ENCODE measurements around the gene TMEM121B. TPM values are rescaled to one million over a fixed set of nuclear protein-coding genes. Genes with fewer than 3 reads are reported as not detected.

TMEM121B gene
- polyA plus RNA-seq, 1 donor (not counting 4 experiments of a cell fraction or from before 2014, with no cell fraction given), result not detected

DNA sequence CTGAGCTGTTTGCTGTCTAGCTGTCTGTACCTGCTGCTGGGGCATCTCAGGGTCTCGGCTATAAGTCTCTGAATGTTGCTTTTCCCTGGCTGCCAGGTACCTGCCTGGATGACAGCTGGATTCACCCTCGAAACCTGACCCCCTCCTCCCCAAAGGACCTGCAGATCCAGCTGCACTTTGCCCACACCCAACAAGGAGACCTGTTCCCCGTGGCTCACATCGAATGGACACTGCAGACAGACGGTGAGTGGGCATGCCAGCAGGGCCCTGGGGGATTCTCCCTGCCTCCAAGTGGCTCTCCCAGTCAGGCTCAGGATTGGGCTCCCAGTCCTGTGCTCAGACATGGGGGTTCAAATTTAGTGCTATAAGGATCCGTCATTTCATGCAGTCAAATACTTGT, 23.5 kb downstream of the TMEM121B start:
- Histone ChIP-seq H3K27ac (ENCODE audit: control insufficient read depth, insufficient read depth, low read length) (no peak overlapping the region), H4K20me1 (ENCODE audit: control insufficient read depth, extremely low read depth, insufficient read depth, low read length) (peaks cover 3% of the 10 kb centered on the region), H3K79me2 (ENCODE audit: control insufficient read depth, insufficient read depth, low read length) (peaks cover 12% of the 10 kb centered on the region), H3K9me1 (ENCODE audit: control insufficient read depth, extremely low read depth, insufficient read depth, low read length) (no peaks in the 10 kb centered on the region), H3K27me3 (ENCODE audit: control insufficient read depth, extremely low read depth, insufficient read depth, low read length) (no peaks in the 10 kb centered on the region), H3K4me2 (ENCODE audit: control insufficient read depth, extremely low read depth, insufficient read depth, low read depth, low read length) (no peak overlapping the region), H3K4me3 (ENCODE audit: control insufficient read depth in 2 of 3, extremely low read depth in 1 of 3, insufficient read depth in 2 of 3, low read depth in 1 of 3, low read length in 3 of 3) (no peak overlapping the region), H3K36me3 (ENCODE audit: control insufficient read depth in 2 of 2, extremely low read depth in 1 of 2, insufficient read depth in 2 of 2, low read length in 2 of 2) (peaks cover 21 to 39% of the 10 kb centered on the region in 2 experiments), H2AFZ (ENCODE audit: control insufficient read depth, low read length) (no peak overlapping the region), H3K9me3 (ENCODE audit: control insufficient read depth, low read depth, low read length) (no peaks in the 10 kb centered on the region), H3K9ac (ENCODE audit: control insufficient read depth, extremely low read depth, insufficient read depth, low read length) (no peak overlapping the region), H3K4me1 (ENCODE audit: control insufficient read depth, extremely low read depth, insufficient read depth, low read length) (no peaks in the 10 kb centered on the region)
- DNase-seq (ENCODE audit: low read depth, low spot score), result no peak
- TF ChIP-seq, protein P1, sequence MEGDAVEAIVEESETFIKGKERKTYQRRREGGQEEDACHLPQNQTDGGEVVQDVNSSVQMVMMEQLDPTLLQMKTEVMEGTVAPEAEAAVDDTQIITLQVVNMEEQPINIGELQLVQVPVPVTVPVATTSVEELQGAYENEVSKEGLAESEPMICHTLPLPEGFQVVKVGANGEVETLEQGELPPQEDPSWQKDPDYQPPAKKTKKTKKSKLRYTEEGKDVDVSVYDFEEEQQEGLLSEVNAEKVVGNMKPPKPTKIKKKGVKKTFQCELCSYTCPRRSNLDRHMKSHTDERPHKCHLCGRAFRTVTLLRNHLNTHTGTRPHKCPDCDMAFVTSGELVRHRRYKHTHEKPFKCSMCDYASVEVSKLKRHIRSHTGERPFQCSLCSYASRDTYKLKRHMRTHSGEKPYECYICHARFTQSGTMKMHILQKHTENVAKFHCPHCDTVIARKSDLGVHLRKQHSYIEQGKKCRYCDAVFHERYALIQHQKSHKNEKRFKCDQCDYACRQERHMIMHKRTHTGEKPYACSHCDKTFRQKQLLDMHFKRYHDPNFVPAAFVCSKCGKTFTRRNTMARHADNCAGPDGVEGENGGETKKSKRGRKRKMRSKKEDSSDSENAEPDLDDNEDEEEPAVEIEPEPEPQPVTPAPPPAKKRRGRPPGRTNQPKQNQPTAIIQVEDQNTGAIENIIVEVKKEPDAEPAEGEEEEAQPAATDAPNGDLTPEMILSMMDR (optimal IDR thresholded peaks at IDR 0.05 in 1 of 3, IDR thresholded peaks at IDR 0.05 in 1 of 3, conservative IDR thresholded peaks at IDR 0.05 in 1 of 3; ENCODE audit: extremely low read depth in 1 of 3, insufficient read depth in 2 of 3, low read length in 3 of 3), result no peak
- TF ChIP-seq EZH2 (IDR thresholded peaks at IDR 0.05; ENCODE audit: low read length), result no peak
- dilution Hi-C loops (cut with MboI; ENCODE audit: extremely low pct_ligation_motif_present, low sequenced_read_pairs), result no loop called here
- no peak for FAIRE-seq

DNA sequence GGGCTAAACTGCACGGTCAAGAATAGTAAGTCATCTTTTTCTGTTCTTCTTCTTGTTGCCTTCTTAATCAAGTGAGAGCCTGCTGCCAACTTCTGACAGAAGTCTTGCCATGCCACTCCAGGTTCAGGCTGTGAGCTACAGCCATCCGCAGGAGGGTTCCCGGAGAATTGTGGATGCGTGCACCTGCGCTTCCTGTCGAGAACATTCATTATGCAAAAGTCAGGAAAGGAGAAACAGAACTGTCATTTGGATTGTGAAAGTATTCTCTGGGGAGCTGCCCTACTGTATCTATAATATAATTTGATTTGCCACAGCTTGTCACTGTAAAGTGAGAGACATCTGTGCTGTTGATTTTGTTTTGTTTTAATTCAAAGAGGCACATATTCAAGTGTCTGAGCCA, 24.1 kb downstream of the TMEM121B start:
- DNase-seq (ENCODE audit: low read depth, low spot score) (no peak), FAIRE-seq (no peak)
- Histone ChIP-seq H4K20me1 (ENCODE audit: control insufficient read depth, extremely low read depth, insufficient read depth, low read length) (peaks cover 3% of the 10 kb centered on the region), H3K36me3 (ENCODE audit: control insufficient read depth in 2 of 2, extremely low read depth in 1 of 2, insufficient read depth in 2 of 2, low read length in 2 of 2) (peaks cover 21 to 35% of the 10 kb centered on the region in 2 experiments), H3K9me1 (ENCODE audit: control insufficient read depth, extremely low read depth, insufficient read depth, low read length) (no peaks in the 10 kb centered on the region), H3K9ac (ENCODE audit: control insufficient read depth, extremely low read depth, insufficient read depth, low read length) (no peak overlapping the region), H2AFZ (ENCODE audit: control insufficient read depth, low read length) (no peak overlapping the region), H3K27me3 (ENCODE audit: control insufficient read depth, extremely low read depth, insufficient read depth, low read length) (no peaks in the 10 kb centered on the region), H3K4me2 (ENCODE audit: control insufficient read depth, extremely low read depth, insufficient read depth, low read depth, low read length) (no peak overlapping the region), H3K79me2 (ENCODE audit: control insufficient read depth, insufficient read depth, low read length) (peaks cover 12% of the 10 kb centered on the region), H3K4me3 (ENCODE audit: control insufficient read depth in 2 of 3, extremely low read depth in 1 of 3, insufficient read depth in 2 of 3, low read depth in 1 of 3, low read length in 3 of 3) (no peak overlapping the region), H3K9me3 (ENCODE audit: control insufficient read depth, low read depth, low read length) (no peaks in the 10 kb centered on the region), H3K27ac (ENCODE audit: control insufficient read depth, insufficient read depth, low read length) (no peak overlapping the region), H3K4me1 (ENCODE audit: control insufficient read depth, extremely low read depth, insufficient read depth, low read length) (no peaks in the 10 kb centered on the region)
- TF ChIP-seq, protein P1 (optimal IDR thresholded peaks at IDR 0.05 in 1 of 3, IDR thresholded peaks at IDR 0.05 in 1 of 3, conservative IDR thresholded peaks at IDR 0.05 in 1 of 3; ENCODE audit: extremely low read depth in 1 of 3, insufficient read depth in 2 of 3, low read length in 3 of 3), result no peak
- no peak for TF ChIP-seq EZH2 (IDR thresholded peaks at IDR 0.05; ENCODE audit: low read length)
- dilution Hi-C loops (cut with MboI; ENCODE audit: extremely low pct_ligation_motif_present, low sequenced_read_pairs), result no loop called here

All from keratinocyte (primary cell).